GM23248 (cell line): Measurements from ENCODE around the gene ZMIZ1. TPM values are rescaled to one million over a fixed set of nuclear protein-coding genes. Genes with fewer than 3 reads are reported as not detected.

Source experiments
- DNase-seq: peaks from one replicate; pipeline ENCODE4 v3.0.0-alpha.2; 2015
- H2AFZ ChIP-seq: fragments of 200-600 bp; sonication (generic); 2 replicates; pipeline ENCODE4 v1.6.1; 2016; ENCODE audit warnings: antibody characterized with exemption
- H3F3A ChIP-seq: fragments of 200-600 bp; sonication (generic); 2 replicates; pipeline ENCODE4 v1.6.1; 2016; ENCODE audit warnings: mild to moderate bottlenecking, antibody characterized with exemption, mixed run types; ENCODE audit not compliant: insufficient read depth
- H3K27ac ChIP-seq: fragments of 200-600 bp; sonication (generic); 2 replicates; pipeline ENCODE4 v1.5.1; 2016; ENCODE audit warnings: mild to moderate bottlenecking
- H3K27me3 ChIP-seq: fragments of 200-600 bp; sonication (generic); replicated peaks from 2 replicates; pipeline ENCODE4 v1.6.1; 2016; ENCODE audit warnings: mild to moderate bottlenecking; ENCODE audit not compliant: insufficient read depth
- H3K36me3 ChIP-seq: fragments of 200-600 bp; sonication (generic); 2 replicates; pipeline ENCODE4 v1.6.1; 2016; ENCODE audit warnings: low read depth, mild to moderate bottlenecking
- H3K4me1 ChIP-seq: fragments of 200-600 bp; sonication (generic); 2 replicates; pipeline ENCODE4 v1.6.1; 2016; ENCODE audit warnings: mild to moderate bottlenecking; ENCODE audit not compliant: insufficient read depth
- H3K4me2 ChIP-seq: fragments of 200-600 bp; sonication (generic); one replicate; pipeline ENCODE4 v1.6.1; 2016; ENCODE audit warnings: mild to moderate bottlenecking; ENCODE audit not compliant: unreplicated experiment
- H3K4me3 ChIP-seq: fragments of 200-600 bp; sonication (generic); 2 replicates; pipeline ENCODE4 v1.5.1; 2016; ENCODE audit warnings: mild to moderate bottlenecking
- H3K79me2 ChIP-seq: fragments of 200-600 bp; sonication (generic); 2 replicates; pipeline ENCODE4 v1.6.1; 2016; ENCODE audit warnings: mild to moderate bottlenecking; ENCODE audit not compliant: insufficient read depth
- H3K9ac ChIP-seq: fragments of 200-600 bp; sonication (generic); 2 replicates; pipeline ENCODE4 v1.6.1; 2016; ENCODE audit warnings: mild to moderate bottlenecking
- H3K9me2 ChIP-seq: fragments of 200-600 bp; sonication (generic); 2 replicates; pipeline ENCODE4 v1.6.1; 2016; ENCODE audit warnings: mixed run types, mild to moderate bottlenecking, moderate library complexity; ENCODE audit not compliant: insufficient read depth
- H3K9me3 ChIP-seq: fragments of 200-600 bp; sonication (generic); one replicate; pipeline ENCODE4 v1.6.1; 2017; ENCODE audit warnings: low read depth
- H4K20me1 ChIP-seq: fragments of 200-600 bp; sonication (generic); 2 replicates; pipeline ENCODE4 v1.6.0; 2016; ENCODE audit not compliant: insufficient read depth
- EZH2 ChIP-seq: fragments of 200-600 bp; sonication (generic); IDR thresholded peaks from 2 replicates; pipeline ENCODE4 v1.6.1; 2018; ENCODE audit warnings: antibody characterized with exemption, mild to moderate bottlenecking; ENCODE audit not compliant: insufficient read depth, poor library complexity, severe bottlenecking
- EZH2phosphoT487 ChIP-seq: fragments of 200-600 bp; sonication (generic); IDR thresholded peaks from 2 replicates; pipeline ENCODE4 v1.6.1; 2018; ENCODE audit warnings: antibody characterized with exemption, moderate library complexity, mild to moderate bottlenecking, low read depth; ENCODE audit not compliant: insufficient read depth
- WGBS, 2 experiments: methylation state at CpG; one replicate each; pipeline ENCODE4 v1.1.6; 2015 to 2017; ENCODE audit warnings: low lambda C conversion rate in 2 of 2, low coverage in 1 of 2; ENCODE audit errors: missing lambda C conversion rate in 2 of 2; 5-methylcytosine and 5-hydroxymethylcytosine counted together
- in situ Hi-C: fragments of 300-500 bp; cut with MboI; formaldehyde crosslinking; loops from 2 replicates; pipeline ENCODE4 v1.15.0; 2020
- polyA plus RNA-seq: library from polyadenylated mRNA; unstranded; fragments of >200 nt; fragmentation: Nextera tagmentation; extraction: Ambion mirVana; gene quantifications from 2 replicates; pipeline ENCODE4 v1.2.1, GENCODE V29; 2016
- total RNA-seq: library from RNA; depleted of rRNA; stranded (reverse); fragments of >200 nt; shearing (Covaris generic); gene quantifications from 2 replicates; pipeline ENCODE4 v1.2.3, GENCODE V29; 2014

ZMIZ1 gene
- total and polyA plus RNA-seq, 2 experiments from 2014 or later: 21.9 to 28.4 TPM

DNA sequence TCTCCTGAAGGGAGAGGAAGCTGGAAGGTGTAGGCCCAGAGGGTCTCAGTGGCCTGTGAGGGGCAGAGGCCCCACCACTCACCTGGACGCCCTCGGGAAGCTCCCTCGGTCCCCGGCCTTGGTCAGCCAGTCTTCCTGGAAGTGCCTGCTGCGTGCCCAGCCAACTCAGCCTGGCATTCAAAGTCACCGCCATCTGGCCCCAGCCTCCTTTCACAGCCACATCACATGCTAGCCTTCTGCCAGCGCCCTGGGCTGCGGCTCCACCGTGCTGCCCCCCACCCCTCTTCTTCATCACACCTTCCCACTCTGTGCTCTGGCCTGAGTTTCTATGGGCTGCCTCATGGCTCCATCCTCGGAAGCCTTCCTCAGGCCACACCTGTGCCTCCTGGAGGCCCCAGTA lies 98.0 kb downstream of the ZMIZ1 start:
- Histone ChIP-seq H3K9me2 (no peaks in the 10 kb centered on the region), H3K4me1 (peaks cover 12% of the 10 kb centered on the region), H3K4me2 (no peak overlapping the region), H3F3A (peaks cover 8% of the 10 kb centered on the region; the same call in 1 of the 2 replicates), H3K4me3 (no peak overlapping the region), H3K79me2 (peaks cover 91% of the 10 kb centered on the region), H3K36me3 (peaks cover 22% of the 10 kb centered on the region), H4K20me1 (no peaks in the 10 kb centered on the region), H3K9ac (no peak overlapping the region), H3K27ac (no peak overlapping the region), H3K9me3 (no peaks in the 10 kb centered on the region), H3K27me3 (no peaks in the 10 kb centered on the region), H2AFZ (no peak overlapping the region)
- 96 to 97% methylated on average over 10 of the region's 10 CpGs for WGBS, 2 experiments
- TF ChIP-seq EZH2phosphoT487: no peak
- TF ChIP-seq EZH2: no peak
- DNase-seq: no peak
- in situ Hi-C loops: no loop called here

DNA sequence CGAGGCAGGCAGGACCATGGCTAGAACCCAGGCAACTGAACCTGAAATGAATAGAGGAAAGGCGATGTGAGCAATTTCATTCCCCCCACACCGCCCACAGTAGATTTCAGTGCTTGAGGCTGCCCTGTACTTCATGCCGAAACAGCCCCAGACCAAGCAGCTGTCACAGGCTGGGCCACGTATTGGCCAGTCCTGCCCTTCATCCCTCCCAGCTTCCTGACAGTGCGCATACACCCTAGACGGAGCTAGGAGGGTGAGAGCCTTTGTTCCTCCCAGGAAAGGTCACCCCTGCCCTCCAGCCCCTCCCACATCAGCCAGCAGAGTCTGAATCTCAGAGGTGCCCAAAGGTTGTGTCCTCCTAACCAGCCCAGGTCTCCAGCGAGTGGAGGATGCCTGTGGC lies 98.8 kb downstream of the ZMIZ1 start:
- Histone ChIP-seq H3K4me3 (no peak overlapping the region), H3K4me2 (no peak overlapping the region), H3K9ac (no peak overlapping the region), H4K20me1 (no peaks in the 10 kb centered on the region), H3K79me2 (peaks cover 91% of the 10 kb centered on the region), H2AFZ (no peak overlapping the region), H3K4me1 (peaks cover 10% of the 10 kb centered on the region), H3F3A (peaks cover 8% of the 10 kb centered on the region; the same call in 1 of the 2 replicates), H3K36me3 (peaks cover 19% of the 10 kb centered on the region), H3K9me2 (no peaks in the 10 kb centered on the region), H3K27me3 (no peaks in the 10 kb centered on the region), H3K9me3 (no peaks in the 10 kb centered on the region), H3K27ac (no peak overlapping the region)
- 80 to 82% methylated on average over 8 of the region's 8 CpGs for WGBS, 2 experiments
- in situ Hi-C loops: no loop called here
- TF ChIP-seq EZH2 (no peak), EZH2phosphoT487 (no peak)
- no peak for DNase-seq

DNA sequence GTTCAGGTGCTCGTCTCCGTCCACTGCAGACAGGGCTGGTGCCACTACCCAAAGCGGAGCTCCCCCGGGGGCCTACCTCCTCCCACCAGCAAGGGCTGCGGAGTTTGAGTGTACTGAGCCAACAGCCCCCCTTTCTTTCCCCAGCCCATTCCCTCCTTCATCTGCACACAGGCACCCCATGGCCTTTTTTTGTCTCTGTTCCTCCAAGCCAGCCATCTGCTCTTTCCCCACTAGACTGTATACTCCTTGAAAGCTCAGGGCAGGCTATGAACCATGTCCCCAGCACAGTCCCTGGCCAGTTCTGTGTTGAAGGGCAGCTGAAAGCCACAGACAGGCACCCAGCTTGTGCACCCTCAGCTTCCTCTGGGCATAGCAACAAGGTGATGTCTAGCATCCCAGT lies 99.4 kb downstream of the ZMIZ1 start:
- no peak for TF ChIP-seq EZH2
- no peak for DNase-seq
- no peak overlapping the region for H2AFZ ChIP-seq
- H3K4me1 ChIP-seq: peaks cover 4% of the 10 kb centered on the region
- no peaks in the 10 kb centered on the region for H3K9me3 ChIP-seq
- no peak overlapping the region for H3K4me3 ChIP-seq
- H3K9me2 ChIP-seq: no peaks in the 10 kb centered on the region
- peaks cover 90% of the 10 kb centered on the region for H3K79me2 ChIP-seq
- WGBS, 2 experiments: 92 to 96% methylated on average over 5 of the region's 5 CpGs
- in situ Hi-C loops: no loop called here
- H3K36me3 ChIP-seq: peaks cover 19% of the 10 kb centered on the region
- H3K9ac ChIP-seq: no peak overlapping the region
- H3K4me2 ChIP-seq: no peak overlapping the region
- H4K20me1 ChIP-seq: no peaks in the 10 kb centered on the region
- H3K27me3 ChIP-seq: no peaks in the 10 kb centered on the region
- peaks cover 8% of the 10 kb centered on the region; the same call in 1 of the 2 replicates for H3F3A ChIP-seq
- no peak overlapping the region for H3K27ac ChIP-seq

DNA sequence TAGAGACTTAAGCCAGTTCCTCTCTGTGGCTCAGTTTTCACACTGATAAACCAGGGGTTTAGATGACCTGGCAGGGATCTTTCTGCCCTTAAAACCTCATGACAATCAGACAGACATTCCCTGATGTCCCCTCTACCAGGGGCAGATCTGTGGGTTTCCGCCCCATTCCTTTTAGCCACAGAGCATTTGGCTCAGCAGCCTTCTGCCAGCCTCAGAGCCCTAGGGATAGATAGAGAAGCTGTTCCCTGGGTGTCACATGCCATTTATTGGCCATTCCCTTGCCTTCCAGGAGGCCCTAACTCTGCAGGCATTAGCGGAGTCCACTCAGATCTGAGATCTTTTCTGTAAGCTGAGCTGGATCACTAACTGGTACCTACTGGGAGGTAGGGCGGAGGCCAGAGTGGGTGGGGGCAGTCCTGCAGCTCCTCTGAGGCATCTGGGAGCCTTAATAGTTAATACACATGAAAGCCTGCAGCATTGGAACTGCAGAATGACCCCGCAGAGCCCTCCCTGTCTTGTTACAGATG lies 101.5 kb downstream of the ZMIZ1 start:
- Histone ChIP-seq H3F3A (peaks cover 22% of the 10 kb centered on the region), H3K79me2 (peaks cover 81% of the 10 kb centered on the region), H3K4me2 (no peak overlapping the region), H4K20me1 (no peaks in the 10 kb centered on the region), H3K9me2 (no peaks in the 10 kb centered on the region), H3K4me3 (no peak overlapping the region), H3K36me3 (peaks cover 19% of the 10 kb centered on the region), H3K9ac (no peak overlapping the region), H2AFZ (no peak overlapping the region), H3K4me1 (0 out of 2 replicates have a peak, but pooled peaks cover 4% of the 10 kb centered on the region), H3K27ac (no peak overlapping the region), H3K27me3 (no peaks in the 10 kb centered on the region), H3K9me3 (no peaks in the 10 kb centered on the region)
- no peak for DNase-seq
- 96 to 98% methylated on average over 4 of the region's 4 CpGs for WGBS, 2 experiments
- no peak for TF ChIP-seq EZH2phosphoT487
- no peak for TF ChIP-seq EZH2
- in situ Hi-C loops: no loop called here

DNA sequence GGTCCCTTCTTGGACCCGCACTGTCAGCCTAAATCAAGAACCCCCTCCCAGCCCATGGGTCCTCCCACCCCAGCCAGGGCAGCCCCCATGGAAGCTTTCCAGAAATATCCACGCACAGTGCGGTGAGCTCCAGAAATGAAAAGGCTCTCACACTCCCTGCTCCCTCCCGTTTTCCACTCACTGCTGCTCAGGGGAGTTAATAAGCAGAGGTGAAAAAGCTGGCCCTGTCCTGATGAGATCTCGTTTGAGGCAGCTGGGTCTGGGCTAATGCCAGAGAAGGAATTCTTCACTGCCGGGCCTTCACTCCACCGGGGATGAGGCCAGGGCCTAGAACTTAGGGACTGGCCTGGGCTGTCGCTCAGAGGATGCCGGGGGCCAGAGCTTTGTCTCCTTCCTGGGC lies 102.2 kb downstream of the ZMIZ1 start:
- no peaks in the 10 kb centered on the region for H3K9me2 ChIP-seq
- no peak overlapping the region for H3K4me2 ChIP-seq
- H3K4me1 ChIP-seq: peaks cover 8% of the 10 kb centered on the region
- in situ Hi-C loops: no loop called here
- H3F3A ChIP-seq: peaks cover 22% of the 10 kb centered on the region
- no peak for TF ChIP-seq EZH2
- no peak for TF ChIP-seq EZH2phosphoT487
- H2AFZ ChIP-seq: no peak overlapping the region
- 90 to 91% methylated on average over 9 of the region's 9 CpGs for WGBS, 2 experiments
- H3K9ac ChIP-seq: no peak overlapping the region
- DNase-seq: no peak
- no peaks in the 10 kb centered on the region for H3K9me3 ChIP-seq
- H3K4me3 ChIP-seq: no peak overlapping the region
- no peaks in the 10 kb centered on the region for H4K20me1 ChIP-seq
- no peak overlapping the region for H3K27ac ChIP-seq
- H3K36me3 ChIP-seq: peaks cover 19% of the 10 kb centered on the region
- no peaks in the 10 kb centered on the region for H3K27me3 ChIP-seq
- H3K79me2 ChIP-seq: peaks cover 74% of the 10 kb centered on the region
